ENCODE results near the gene IRX1. TPM values are rescaled to one million over a fixed set of nuclear protein-coding genes. Genes with fewer than 3 reads are reported as not detected.

Gene IRX1
- total and polyA plus RNA-seq, 2 of the 8 experiments (the other 6 are each of a cell fraction or from before 2014, with no cell fraction given), result 2.6 to 3.9 TPM

GRCh38 chr5:3600106-3601060 lies 4.8 kb downstream of the IRX1 start:
- Histone ChIP-seq H2BK5ac (ENCODE audit: low read depth, low read length) (peak overlapping the region; percentile 26; the same call in 1 of the 2 replicates), H3K36me3 (ENCODE audit: control insufficient read depth in 2 of 4, insufficient read depth in 4 of 4, low read length in 3 of 4) (peaks cover 0 to 3% (median 0%) of the 10 kb centered on the region in 4 experiments; a peak in 2 of 8 replicates), H3K23ac (ENCODE audit: insufficient read length) (no peak overlapping the region), H4K20me1 (replicated peaks in 1 of 2; ENCODE audit: control insufficient read depth in 1 of 2, insufficient read depth in 2 of 2, low read length in 2 of 2) (peaks cover 9 to 12% of the 10 kb centered on the region in 2 experiments), H4K91ac (replicated peaks; ENCODE audit: insufficient read length, low read length) (peak overlapping the region; percentile 26), H2BK15ac (ENCODE audit: low read length) (0 out of 2 replicates have a peak overlapping the region, but pooled peaks have one; percentile 61), H2BK20ac (ENCODE audit: low read length) (no peak overlapping the region), H3K27ac (ENCODE audit: low read depth, low read length) (no peak overlapping the region), H3K27me3 (replicated peaks in 1 of 4; ENCODE audit: control insufficient read depth in 3 of 4, extremely low read depth in 1 of 4, insufficient read depth in 3 of 4, low read length in 3 of 4) (peaks cover 78 to 94% (median 87%) of the 10 kb centered on the region in 4 experiments), H2AK5ac (ENCODE audit: low read depth, low read length) (no peak overlapping the region), H3K4me1 (replicated peaks in 1 of 4; ENCODE audit: control insufficient read depth in 3 of 4, insufficient read depth in 4 of 4, low read length in 3 of 4) (peaks cover 0 to 32% (median 17%) of the 10 kb centered on the region in 4 experiments; a peak in 6 of 7 replicates), H3K79me1 (ENCODE audit: low read depth, low read length) (no peaks in the 10 kb centered on the region), H3K4me3 (ENCODE audit: extremely low read depth in 1 of 4, insufficient read depth in 2 of 4, low read depth in 3 of 4, low read length in 4 of 4) (peak overlapping the region; percentile 24 to 69 (median 35)), H3K79me2 (ENCODE audit: control insufficient read depth in 1 of 2, insufficient read depth in 2 of 2, low read length in 2 of 2) (0 out of 4 replicates have a peak, but pooled peaks cover 0 to 6% of the 10 kb centered on the region in 2 experiments), H4K5ac (ENCODE audit: insufficient read length, low read depth, low read length) (no peak overlapping the region), H3K23me2 (ENCODE audit: low read depth, low read length) (peaks cover 25% of the 10 kb centered on the region; the same call in 1 of the 2 replicates), H2AFZ (ENCODE audit: low read length) (peak overlapping the region; percentile 8; the same call in 1 of the 2 replicates), H3K14ac (ENCODE audit: insufficient read length) (no peak overlapping the region), H3K4me2 (ENCODE audit: insufficient read depth in 1 of 2, low read depth in 2 of 2, low read length in 2 of 2) (peak overlapping the region; percentile 81), H3K9ac (replicated peaks in 1 of 4; ENCODE audit: extremely low read depth in 1 of 4, low read depth in 3 of 4, low read length in 3 of 4) (no peak overlapping the region), H3K4ac (replicated peaks; ENCODE audit: insufficient read length, low read depth, low read length) (no peak overlapping the region), H3K9me3 (ENCODE audit: insufficient read depth in 2 of 2, low read depth in 1 of 2, low read length in 1 of 2) (no peaks in the 10 kb centered on the region; a peak in 1 of 4 replicates), H2BK120ac (replicated peaks; ENCODE audit: low read depth, low read length) (no peak overlapping the region), H2BK12ac (ENCODE audit: low read depth, low read length) (peak overlapping the region; percentile 71; the same call in 1 of the 2 replicates), H3K56ac (replicated peaks; ENCODE audit: insufficient read length, low read depth, low read length) (no peak overlapping the region), H4K8ac (ENCODE audit: extremely low read depth, insufficient read depth, low read length) (peak overlapping the region; percentile 82), H3K18ac (ENCODE audit: extremely low read depth, low read length) (peak overlapping the region; percentile 78)
- WGBS, 2 experiments (ENCODE audit: extremely low coverage in 1 of 2, insufficient coverage in 1 of 2, insufficient read length in 1 of 2, insufficient replicate concordance in 2 of 2, low coverage in 1 of 2, low lambda C conversion rate in 2 of 2, missing lambda C conversion rate in 1 of 2), result 5% methylated on average over 60 of the region's 71 CpGs; no CpG with 5 or more reads in 1 of the 2 experiments
- FAIRE-seq (no peak), DNase-seq (ENCODE audit: low read depth in 1 of 2, low spot score in 2 of 2) (peak in 1 of 2 experiments; percentile 79)
- ChIA-PET POLR2A (ENCODE audit: partially characterized antibody) (interaction anchor here (0.8 to 1.1 kb wide), 2 partner anchors 8 to 9 kb away, joined by 3 to 5 read pairs; no protein-coding TSS in a partner anchor), CTCF (ENCODE audit: partially characterized antibody) (interaction anchor here (0.6 to 1.2 kb wide), 4 partner anchors 9 to 695 kb away, joined by 3 to 4 read pairs (median 4); no protein-coding TSS in a partner anchor)
- TF ChIP-seq RAD21 (IDR thresholded peaks at IDR 0.05 in 1 of 2, conservative IDR thresholded peaks at IDR 0.05 in 1 of 2; ENCODE audit: low read depth in 2 of 2, low read length in 2 of 2), result no peak
- peak; percentile 45; the same call in 1 of the 2 replicates for TF ChIP-seq SUZ12 (IDR thresholded peaks at IDR 0.05; ENCODE audit: low read length)
- no peak for TF ChIP-seq SIX5 (IDR thresholded peaks at IDR 0.05; ENCODE audit: low read depth, low read length)
- 0 out of 2 replicates have a peak, but pooled peaks have one; percentile 9 for TF ChIP-seq GABPA (IDR thresholded peaks at IDR 0.05; ENCODE audit: borderline replicate concordance, insufficient read depth, low read length)
- TF ChIP-seq FOSL1 (IDR thresholded peaks at IDR 0.05; ENCODE audit: insufficient read depth, low read depth, low read length), result no peak
- peak; percentile 58; the same call in 1 of the 2 replicates for TF ChIP-seq E2F6 (IDR thresholded peaks at IDR 0.05)
- no peak for TF ChIP-seq ATF3 (IDR thresholded peaks at IDR 0.05; ENCODE audit: insufficient read depth, low read depth, low read length)
